HepG2 (cell line): ENCODE results near the gene IBA57. TPM values are rescaled to one million over a fixed set of nuclear protein-coding genes. Genes with fewer than 3 reads are reported as not detected.
"Not testable (repeated sequence)": the region's sequence is repeated elsewhere in the genome, so short reads cannot be mapped to it uniquely, and the experiment has no call there.

Source experiments
- ATAC-seq: fragments of 200-7000 bp; cut with Tn5 transposase; 3 replicates; pipeline ENCODE4 v1.9.1; 2020; ENCODE audit warnings: mild to moderate bottlenecking, moderate library complexity
- BruUV-seq: library from RNA; stranded (reverse); fragments of 400-500 nt; replicated peaks from 2 replicates; lab custom pipeline; 2021; lab: Mats Ljungman, UMichigan
- CTCF ChIA-PET: fragments of 300-600 bp; formaldehyde crosslinking; extraction: SDS; loops from one replicate; lab custom pipeline; 2021; ENCODE audit warnings: low total read pairs, inconsistent platforms, low intra/inter-chr PET ratio; lab: Yijun Ruan, JAX
- POLR2A ChIA-PET: fragments of 350-600 bp; sonication (Branson Sonifier 250); formaldehyde crosslinking; loops from one replicate; lab custom pipeline; 2020; ENCODE audit warnings: antibody characterized with exemption, inconsistent platforms; lab: Yijun Ruan, JAX
- DNase-seq: peaks from one replicate; pipeline ENCODE4 v3.0.0-alpha.2; 2015; ENCODE audit warnings: low spot score
- FAIRE-seq: peaks from 3 replicates; lab custom pipeline; 2011; peaks lifted over from hg19 to GRCh38; lab: Jason Lieb, UNC
- H2AFZ ChIP-seq: one replicate; pipeline ENCODE4 v1.6.1; 2011; ENCODE audit warnings: low read length, inconsistent platforms
- H3K27ac ChIP-seq: fragments of 300-600 bp; 3 replicates; pipeline ENCODE4 v1.8.0; 2011; ENCODE audit warnings: mixed run types, mild to moderate bottlenecking, mixed read lengths, low read length, inconsistent platforms; ENCODE audit not compliant: insufficient read depth; ENCODE audit errors: extremely low read length
- H3K27me3 ChIP-seq, 2 experiments: fragments of 200-600 bp in 1 of 2; 2 replicates in 1 of 2; 3 replicates in 1 of 2; pipeline versions ENCODE4 v1.6.0 to v1.8.0; 2011; ENCODE audit warnings: low read length in 2 of 2, mild to moderate bottlenecking in 2 of 2, moderate library complexity in 2 of 2, inconsistent platforms in 1 of 2; ENCODE audit not compliant: insufficient read depth in 2 of 2, control insufficient read depth in 1 of 2
- H3K36me3 ChIP-seq, 2 experiments: fragments of 200-600 bp in 1 of 2; replicated peaks in 1 of 2; 2 replicates in 1 of 2; 3 replicates in 1 of 2; pipeline versions ENCODE4 v1.5.1 to v1.8.0; 2011; ENCODE audit warnings: low read length in 2 of 2, inconsistent platforms in 1 of 2; ENCODE audit not compliant: insufficient read depth in 2 of 2, control insufficient read depth in 1 of 2
- H3K4me1 ChIP-seq: 2 replicates; pipeline ENCODE4 v1.5.1; 2012; ENCODE audit warnings: low read length, inconsistent platforms; ENCODE audit not compliant: insufficient read depth
- H3K4me2 ChIP-seq: 2 replicates; pipeline ENCODE4 v1.6.0; 2011; ENCODE audit warnings: low read depth, low read length, inconsistent platforms
- H3K4me3 ChIP-seq, 3 experiments: fragments of 200-600 bp in 1 of 3; sonication (generic), shearing (Covaris generic) in 1 of 3; replicated peaks in 1 of 3; 2 replicates each; pipeline ENCODE4 v1.5.1; 2011 to 2016; ENCODE audit warnings: low read length in 3 of 3, inconsistent platforms in 2 of 3, low read depth in 2 of 3, mild to moderate bottlenecking in 2 of 3, control low read depth in 1 of 3, mixed read lengths in 1 of 3; ENCODE audit not compliant: insufficient read depth in 1 of 3
- H3K79me2 ChIP-seq: one replicate; pipeline ENCODE4 v1.6.1; 2011; ENCODE audit warnings: low read length, inconsistent platforms; ENCODE audit not compliant: insufficient read depth
- H3K9ac ChIP-seq: 2 replicates; pipeline ENCODE4 v1.6.0; 2011; ENCODE audit warnings: mild to moderate bottlenecking, low read depth, low read length, inconsistent platforms; ENCODE audit not compliant: insufficient read depth
- H3K9me3 ChIP-seq: 2 replicates; pipeline ENCODE4 v1.5.1; 2012; ENCODE audit warnings: mild to moderate bottlenecking, low read length
- H4K20me1 ChIP-seq: 2 replicates; pipeline ENCODE4 v1.6.0; 2011; ENCODE audit warnings: inconsistent platforms, mild to moderate bottlenecking, low read length, moderate library complexity; ENCODE audit not compliant: insufficient read depth
- ATAD3A ChIP-seq: sonication (generic); formaldehyde crosslinking; IDR thresholded peaks from 2 replicates; pipeline ENCODE4 v1.4.0; 2020; ENCODE audit warnings: missing genetic modification reagents
- BRCA1 ChIP-seq: sonication (generic); formaldehyde crosslinking; IDR thresholded peaks from 2 replicates; pipeline ENCODE4 v1.4.0; 2020; ENCODE audit warnings: missing genetic modification reagents
- PAF1 ChIP-seq: IDR thresholded peaks from 2 replicates; pipeline ENCODE4 v1.6.1; 2016; ENCODE audit warnings: missing genetic modification reagents, missing compliant biosample characterization
- STAT6 ChIP-seq: sonication (generic); formaldehyde crosslinking; IDR thresholded peaks from 2 replicates; pipeline ENCODE4 v1.4.0; 2020; ENCODE audit warnings: missing genetic modification reagents, mild to moderate bottlenecking, borderline replicate concordance
- U2AF2 ChIP-seq: fragments of 200-400 bp; formaldehyde crosslinking; IDR thresholded peaks from 2 replicates; pipeline ENCODE4 v1.6.1; 2017; ENCODE audit warnings: low read depth, mild to moderate bottlenecking, low read length
- ZEB1 ChIP-seq: IDR thresholded peaks from 2 replicates; pipeline ENCODE4 v1.6.1; 2012; ENCODE audit warnings: mild to moderate bottlenecking, low read depth, inconsistent platforms; ENCODE audit not compliant: insufficient replicate concordance
- ZNF180 ChIP-seq: sonication (generic); formaldehyde crosslinking; IDR thresholded peaks from 2 replicates; pipeline ENCODE4 v1.4.0; 2020; ENCODE audit warnings: low read depth, missing genetic modification reagents, borderline replicate concordance
- ZNF432 ChIP-seq: sonication (generic); formaldehyde crosslinking; IDR thresholded peaks from 2 replicates; pipeline ENCODE4 v1.5.0; 2020; ENCODE audit warnings: missing genetic modification reagents, mild to moderate bottlenecking, borderline replicate concordance
- ZNF513 ChIP-seq: sonication (generic); formaldehyde crosslinking; conservative IDR thresholded peaks from 2 replicates; pipeline ENCODE4 v1.5.0; 2020; ENCODE audit warnings: missing genetic modification reagents
- WGBS: methylation state at CpG from one replicate; pipeline ENCODE4 v1.1.6; 2017; ENCODE audit warnings: low lambda C conversion rate; 5-methylcytosine and 5-hydroxymethylcytosine counted together
- in situ Hi-C: cut with HindIII; loops from 2 replicates; pipeline ENCODE4 v1.10.0; 2017; ENCODE audit warnings: low pct_unique_long_range_greater_than_20kb; ENCODE audit not compliant: extremely low pct_ligation_motif_present
- intact Hi-C: fragments of 100-400 bp; cut with micrococcal nuclease; formaldehyde crosslinking; loops from one replicate; pipeline ENCODE4 v1.10.0; 2022; ENCODE audit not compliant: unreplicated experiment
- polyA plus RNA-seq, 8 experiments: library from polyadenylated mRNA; depleted of rRNA in 3 of 8; stranded (reverse) in 7 of 8; unstranded in 1 of 8; fragments of >200 nt; fragmentation: Illumina TruSeq in 4 of 8; extraction: Trizol in 4 of 8; gene quantifications; 2 replicates each; pipeline versions ENCODE4 v1.2.1 to v1.2.3, GENCODE V29; 2011 to 2016; ENCODE audit warnings: low read depth in 4 of 8, missing spikeins in 1 of 8, mixed read lengths in 1 of 8; ENCODE audit not compliant: insufficient read depth in 1 of 8
- total RNA-seq, 5 experiments: library from RNA; depleted of rRNA; stranded (reverse); fragments of >200 nt; fragmentation: Illumina TruSeq; extraction: Trizol; gene quantifications; 2 replicates each; pipeline ENCODE4 v1.2.3, GENCODE V29; 2016; ENCODE audit warnings: low read depth in 1 of 5

IBA57 gene
- total and polyA plus RNA-seq, 2 of the 13 experiments (the other 11 are each of a cell fraction or from before 2014, with no cell fraction given): 2.3 to 10.2 TPM

- TF ChIP-seq BRCA1 (no peak), ATAD3A (no peak), ZEB1 (no peak)
- TF ChIP-seq, all 625 proteins: peak for 0
Observed at GRCh38 chr1:228184152-228184551, 18.5 kb downstream of the IBA57 start (continued).

- no peak for FAIRE-seq
- no peaks in the 10 kb centered on the region for H3K27me3 ChIP-seq
- no peak overlapping the region for H2AFZ ChIP-seq
- H3K36me3 ChIP-seq: no peaks in the 10 kb centered on the region
- H3K27ac ChIP-seq: no peak overlapping the region
- TF ChIP-seq STAT6 (CRISPR knock-in tag): no peak
- no peak for TF ChIP-seq ZNF432
- TF ChIP-seq ZNF180 (CRISPR knock-in tag): no peak
- no peak for TF ChIP-seq PAF1 (CRISPR knock-in tag)
- no peak for TF ChIP-seq U2AF2
- no peak for TF ChIP-seq ZNF513
- no peak overlapping the region for H3K4me2 ChIP-seq
- intact Hi-C loops (no loop called here), in situ Hi-C loops (no loop called here)
- ATAC-seq: no peak
- ChIA-PET CTCF (no interaction called here), POLR2A (no interaction called here)
- H3K79me2 ChIP-seq: no peaks in the 10 kb centered on the region
- BruUV-seq: no TSS peak
- no peak overlapping the region for H3K9ac ChIP-seq
- H3K4me3 ChIP-seq: no peak overlapping the region
- H4K20me1 ChIP-seq: no peaks in the 10 kb centered on the region
- WGBS: 21% methylated on average over 10 of the region's 11 CpGs
- peaks cover 7% of the 10 kb centered on the region for H3K4me1 ChIP-seq
- H3K9me3 ChIP-seq: no peaks in the 10 kb centered on the region
- no peak for DNase-seq
Observed at GRCh38 chr1:228185641-228185965, 20.0 kb downstream of the IBA57 start.

GRCh38 chr1:228188249-228188648 lies 22.6 kb downstream of the IBA57 start:
- H3K9ac ChIP-seq, ATAC-seq, CTCF ChIA-PET, POLR2A ChIA-PET, BruUV-seq, in situ Hi-C loops, H4K20me1 ChIP-seq, H3K36me3 ChIP-seq, H3K4me1 ChIP-seq, H2AFZ ChIP-seq, H3K4me3 ChIP-seq, intact Hi-C loops, H3K79me2 ChIP-seq, H3K4me2 ChIP-seq, H3K9me3 ChIP-seq, H3K27ac ChIP-seq, H3K27me3 ChIP-seq, FAIRE-seq, DNase-seq: not testable (repeated sequence)
- 2% methylated on average over 2 of the region's 2 CpGs for WGBS
